NCI-H2029 (cell line): Measurements from ENCODE around the gene LRMDA.

Source experiments
- DNase-seq: peaks from one replicate; lab custom pipeline; 2025; lab: John Stamatoyannopoulos, UW

The LRMDA gene

DNA sequence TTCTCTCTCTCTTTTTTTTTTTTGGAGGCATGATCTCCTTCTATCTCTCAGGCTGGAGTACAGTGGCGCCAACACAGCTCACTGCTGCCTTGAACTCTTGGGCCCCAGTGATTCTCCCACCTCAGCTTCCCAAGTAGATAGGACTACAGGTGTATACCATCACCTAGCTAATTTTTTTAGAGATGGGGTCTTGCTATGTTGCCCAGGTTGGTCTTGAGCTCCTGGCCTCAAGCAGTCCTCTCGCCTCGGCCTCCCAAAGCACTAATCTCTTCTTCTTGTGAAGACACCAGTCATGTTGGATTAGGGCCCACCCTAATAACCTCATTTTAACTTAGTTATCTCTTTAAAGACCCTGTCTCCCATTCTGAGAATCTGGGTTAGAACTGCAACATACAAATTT lies 45.6 kb downstream of the LRMDA start:
- DNase-seq: no peak

DNA sequence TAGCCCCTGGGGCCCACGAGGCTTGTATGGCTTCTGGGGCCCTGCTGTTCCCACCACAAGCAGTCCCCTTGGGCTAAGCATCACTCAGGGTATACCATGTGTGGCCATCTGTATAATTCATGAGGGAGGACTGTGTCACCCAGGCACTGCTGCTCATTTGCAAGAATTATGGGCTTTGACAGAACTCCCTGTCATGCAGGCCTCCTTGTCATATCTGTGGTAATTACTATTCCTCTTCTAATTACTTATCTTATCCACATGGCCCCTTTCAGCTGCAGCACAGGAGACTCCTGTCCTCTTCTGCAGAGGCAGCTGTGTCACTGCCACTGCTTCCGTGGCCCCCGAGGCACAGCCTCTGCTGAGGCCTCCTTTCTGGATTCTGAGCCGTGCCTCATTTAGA lies 46.3 kb downstream of the LRMDA start:
- DNase-seq: no peak

DNA sequence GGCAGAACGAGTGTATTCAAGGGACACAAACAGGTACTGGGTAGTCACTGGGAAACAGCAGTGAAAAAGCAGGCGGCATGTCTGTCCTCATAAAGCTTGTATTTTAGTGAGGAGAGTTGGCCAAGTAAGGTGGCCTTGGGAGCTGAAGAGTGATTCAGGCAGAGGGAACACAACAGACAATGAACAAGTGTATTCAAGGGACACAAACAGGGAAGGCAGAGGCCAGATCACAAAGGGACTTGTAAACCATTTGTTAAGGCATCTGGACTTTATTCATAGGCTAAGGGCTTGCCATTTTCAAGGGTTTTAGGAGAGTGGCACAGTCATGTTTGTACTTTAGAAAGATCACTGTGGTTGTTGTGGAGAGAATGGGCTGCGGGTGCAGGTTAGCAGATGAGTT lies 49.0 kb downstream of the LRMDA start:
- no peak for DNase-seq

DNA sequence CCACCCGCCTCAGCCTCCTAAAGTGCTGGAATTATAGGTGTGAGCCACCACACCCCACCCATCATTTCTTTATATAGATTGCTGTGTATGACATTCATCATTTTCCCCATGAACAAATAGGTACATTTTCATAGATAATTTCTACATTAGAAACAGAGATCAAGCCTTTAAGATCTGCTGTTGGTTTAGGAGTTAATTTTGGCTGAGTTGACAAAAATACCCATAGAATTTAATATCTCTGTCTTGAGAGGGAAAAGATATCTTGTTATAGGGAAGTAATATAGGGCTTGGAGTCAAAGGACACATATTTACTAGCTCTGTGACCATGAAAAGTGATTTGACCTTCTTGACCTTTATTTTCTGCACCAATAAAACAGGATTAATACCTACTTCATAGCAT lies 51.8 kb downstream of the LRMDA start:
- DNase-seq: no peak

DNA sequence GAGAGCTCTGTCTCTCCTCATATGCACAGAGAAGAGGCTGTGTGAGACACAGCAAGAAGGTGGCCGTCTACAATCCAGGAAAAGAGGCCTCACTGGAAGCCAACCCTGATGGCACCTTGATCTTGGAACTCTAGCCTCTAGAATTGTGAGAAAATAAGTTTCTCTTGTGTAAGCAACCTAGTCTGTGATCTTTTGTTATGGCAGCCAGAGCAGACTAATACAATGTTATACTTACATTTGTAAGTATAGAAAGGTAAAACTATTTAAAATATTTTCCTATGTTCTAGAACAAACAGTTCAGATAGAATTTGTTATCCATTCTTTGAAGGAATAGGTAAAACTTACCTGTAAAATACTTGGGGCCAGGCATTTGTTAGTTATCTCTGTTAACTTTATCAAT lies 53.3 kb downstream of the LRMDA start:
- DNase-seq: no peak

DNA sequence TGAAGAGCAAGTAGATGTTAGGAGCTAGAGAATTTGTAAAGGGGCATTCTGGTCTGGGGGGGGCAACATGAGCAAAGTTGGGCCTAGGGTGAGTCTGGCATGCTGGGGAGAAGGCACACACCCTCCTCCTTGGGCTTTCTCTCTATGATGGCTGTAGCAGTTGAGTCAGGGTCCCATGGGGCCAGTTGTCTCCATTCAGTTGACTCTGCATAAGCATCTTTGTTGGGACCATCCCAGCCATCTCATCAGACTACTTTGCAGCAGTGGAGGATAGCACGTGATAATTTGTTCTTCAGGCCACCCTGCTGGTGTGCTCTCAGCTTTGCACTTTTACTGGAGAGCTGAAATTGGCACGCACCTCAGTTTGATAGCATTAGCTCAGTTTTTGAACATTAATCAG lies 55.2 kb downstream of the LRMDA start:
- no peak for DNase-seq

DNA sequence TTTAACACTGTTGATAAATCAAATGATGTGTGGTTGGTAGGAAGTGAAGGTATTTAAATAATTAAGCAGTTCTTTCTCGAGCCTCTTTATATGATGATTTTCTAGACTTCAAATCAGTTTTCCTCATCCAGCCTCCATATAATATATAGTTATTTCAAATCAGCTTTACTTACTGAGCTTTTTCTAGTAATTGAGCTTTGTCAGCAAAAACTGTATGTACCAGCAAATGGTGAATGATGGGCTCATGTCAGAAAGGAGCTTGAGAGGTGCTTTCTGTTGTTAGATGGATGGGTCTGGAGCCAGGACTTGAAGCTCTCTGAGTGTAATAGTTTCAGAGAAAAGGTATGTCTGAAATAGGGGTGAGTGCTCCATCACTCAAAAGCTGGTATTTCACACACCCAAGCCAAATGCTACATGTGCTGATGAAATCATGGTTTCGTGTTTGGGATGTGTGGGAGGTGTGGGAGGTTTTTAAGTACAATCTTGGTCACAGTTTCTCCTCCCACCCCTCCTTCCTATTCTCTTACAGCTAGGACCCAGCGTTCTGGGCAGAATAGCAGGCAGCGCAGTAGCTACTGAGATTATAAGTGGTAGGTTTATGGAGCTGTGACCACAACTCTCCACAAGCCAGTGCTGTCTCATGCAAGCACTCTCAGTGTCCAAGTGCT lies 55.8 kb downstream of the LRMDA start:
- no peak for DNase-seq

DNA sequence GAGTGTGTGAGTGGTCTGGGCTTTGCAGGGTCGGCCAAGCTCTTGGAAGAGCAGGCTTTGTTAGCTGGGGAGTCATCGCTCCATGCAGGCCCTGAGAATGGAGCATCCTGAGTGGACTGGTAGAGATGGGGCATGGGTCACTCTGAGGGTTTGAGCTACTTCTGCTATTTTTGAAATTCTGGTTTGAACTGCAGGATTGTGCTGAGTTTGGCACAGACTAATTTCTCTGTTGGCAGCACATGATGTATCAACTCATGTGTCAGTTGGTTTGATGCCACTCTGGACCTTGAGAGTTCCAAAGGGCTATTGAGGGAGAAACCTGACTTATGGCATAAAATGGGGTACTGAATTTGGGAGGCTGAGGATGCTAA lies 56.3 kb downstream of the LRMDA start:
- no peak for DNase-seq

DNA sequence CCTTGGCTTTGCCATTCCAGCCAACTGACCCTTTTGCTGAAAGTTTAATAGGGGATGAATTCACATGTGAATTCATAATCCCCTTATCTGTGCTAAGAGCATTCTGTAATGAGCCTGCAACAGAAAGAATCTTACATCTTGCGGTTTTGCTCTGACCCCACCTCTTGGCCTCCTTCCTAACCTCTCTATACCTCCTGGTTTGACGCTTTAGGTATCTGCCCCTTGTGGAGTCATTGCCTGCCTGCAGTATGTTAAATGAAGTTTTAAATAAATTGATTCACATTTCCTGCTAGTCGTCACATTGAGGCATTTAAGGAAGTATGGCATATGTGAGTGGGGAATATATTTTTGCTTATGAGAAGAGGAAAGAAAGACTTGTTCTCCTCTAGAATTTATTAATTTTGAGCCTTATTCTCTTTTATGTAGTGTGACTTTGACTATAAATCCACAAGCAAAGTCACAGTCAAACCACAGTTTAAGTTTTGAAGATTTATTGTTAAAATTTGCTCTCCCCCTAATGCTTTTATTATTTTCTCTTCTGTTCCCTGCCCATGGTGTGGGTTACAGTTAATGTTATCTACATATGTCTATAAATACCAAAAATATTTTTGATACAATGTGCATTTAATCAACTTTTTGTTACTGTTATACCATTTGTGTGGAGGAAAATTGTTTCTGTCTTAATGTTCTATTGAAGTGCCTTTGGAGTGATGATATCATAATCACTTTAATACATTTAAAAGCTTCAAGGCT lies 60.9 kb downstream of the LRMDA start:
- DNase-seq: no peak

DNA sequence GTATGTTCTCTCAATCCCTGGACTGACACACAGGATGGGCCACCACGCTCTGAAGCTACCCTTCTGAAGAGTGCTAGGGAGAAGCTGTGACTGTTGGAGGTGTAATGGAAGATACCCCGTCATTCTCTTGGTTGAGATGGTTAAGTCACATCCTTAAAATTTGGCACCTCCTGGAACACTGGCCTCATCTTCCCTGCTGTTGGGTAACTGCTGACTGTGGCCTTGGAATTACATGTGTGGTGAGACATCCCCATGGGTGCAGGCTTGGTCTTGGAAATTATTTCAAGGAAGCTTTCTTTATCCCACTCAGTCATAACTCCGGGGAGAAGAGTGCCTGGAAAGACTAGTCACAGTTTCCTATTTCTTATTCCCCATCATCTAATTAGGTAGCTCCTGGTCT lies 62.0 kb downstream of the LRMDA start:
- no peak for DNase-seq

DNA sequence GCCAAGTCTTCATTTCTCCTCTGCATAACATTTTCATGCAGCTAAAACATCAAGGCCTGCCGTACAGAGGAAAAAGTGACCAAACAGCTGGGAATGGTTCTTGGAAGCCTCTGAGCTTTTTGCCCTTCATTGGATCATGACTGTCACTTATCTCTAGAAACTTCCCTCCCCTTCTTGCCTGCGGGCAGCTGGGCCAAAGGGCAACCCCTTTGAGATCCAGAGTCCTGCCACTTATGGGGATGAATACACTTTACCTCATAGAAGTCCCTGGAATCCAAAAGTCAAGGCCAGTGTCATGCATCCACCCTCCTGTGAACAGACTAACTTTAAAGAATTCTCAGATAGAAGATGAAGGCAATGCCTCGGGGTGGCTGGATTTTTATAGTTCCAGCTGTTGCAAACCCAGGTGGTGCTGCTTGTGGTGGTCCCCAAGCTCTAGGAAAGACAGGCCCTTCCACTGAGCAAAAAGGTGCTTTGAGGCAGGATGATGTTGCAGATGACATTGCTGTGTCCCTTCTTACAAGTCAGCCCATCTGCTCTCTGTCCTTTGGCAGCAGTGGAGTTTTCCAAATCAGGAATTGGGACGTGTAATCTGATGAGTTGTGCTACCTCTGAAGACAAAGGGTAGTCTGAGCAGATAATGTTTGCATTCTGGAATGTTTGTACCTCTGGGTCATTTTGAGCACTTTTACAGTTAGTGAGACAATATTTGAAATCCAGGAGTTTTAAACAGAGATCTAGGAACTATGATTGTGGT lies 64.2 kb downstream of the LRMDA start:
- DNase-seq: no peak

DNA sequence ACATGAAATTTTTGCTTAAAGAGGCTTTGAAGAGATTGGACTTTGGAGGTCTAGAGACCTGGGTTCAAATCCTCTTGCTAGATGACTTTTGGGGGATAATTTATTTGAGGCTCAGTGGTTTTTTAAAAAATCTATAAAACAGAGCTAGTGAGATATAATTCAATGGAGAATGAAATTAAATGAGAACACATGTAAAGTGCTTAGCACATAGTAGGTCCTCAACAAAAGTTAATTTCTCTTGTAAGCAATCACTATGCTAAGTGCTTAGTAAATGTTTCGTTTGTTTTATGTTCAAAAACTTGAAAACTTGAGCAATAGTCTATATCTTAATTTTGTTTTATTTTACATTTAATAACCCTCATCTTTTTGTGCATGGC lies 64.8 kb downstream of the LRMDA start:
- no peak for DNase-seq

DNA sequence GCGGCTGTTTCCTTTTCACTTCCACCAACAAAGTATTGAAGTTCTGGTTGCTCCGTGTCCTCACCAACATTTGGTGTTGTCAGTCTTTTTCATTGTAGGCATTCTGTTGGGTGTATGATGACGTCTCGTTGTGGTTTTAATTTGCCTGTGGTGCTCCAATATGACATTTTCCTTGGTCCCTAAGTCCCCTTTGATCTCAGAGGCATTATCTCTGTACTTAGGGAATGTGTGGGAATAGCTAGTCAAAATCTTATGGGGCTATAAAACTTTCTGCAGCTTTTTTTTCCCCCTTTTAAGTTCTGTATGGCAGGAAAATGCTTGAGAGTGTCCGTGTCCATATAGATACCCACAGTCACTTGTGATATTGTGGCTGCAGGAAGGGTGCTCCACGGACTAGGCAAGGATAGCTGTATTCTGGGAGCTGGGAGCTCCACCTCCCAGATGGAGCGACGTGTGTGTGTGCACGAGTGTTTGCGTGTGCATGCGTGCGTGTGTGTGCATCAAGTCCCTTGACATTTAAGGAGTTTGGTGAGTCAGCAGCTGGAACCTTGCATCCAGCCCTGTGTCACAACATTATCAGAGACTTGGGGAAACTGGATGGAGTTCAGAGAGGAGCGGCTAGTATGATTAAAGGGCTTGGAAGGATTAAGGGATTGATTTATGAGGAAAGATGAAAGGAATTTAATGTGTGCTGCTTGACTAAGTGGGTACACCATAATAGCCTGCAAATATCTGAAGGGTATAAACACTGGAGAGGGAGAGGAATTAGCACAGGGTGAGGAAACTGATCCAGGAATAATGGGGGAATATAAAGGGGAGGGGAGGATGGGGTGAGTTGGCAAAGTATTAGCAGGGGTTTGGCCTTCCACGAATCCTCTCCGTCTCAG lies 66.8 kb downstream of the LRMDA start:
- no peak for DNase-seq

DNA sequence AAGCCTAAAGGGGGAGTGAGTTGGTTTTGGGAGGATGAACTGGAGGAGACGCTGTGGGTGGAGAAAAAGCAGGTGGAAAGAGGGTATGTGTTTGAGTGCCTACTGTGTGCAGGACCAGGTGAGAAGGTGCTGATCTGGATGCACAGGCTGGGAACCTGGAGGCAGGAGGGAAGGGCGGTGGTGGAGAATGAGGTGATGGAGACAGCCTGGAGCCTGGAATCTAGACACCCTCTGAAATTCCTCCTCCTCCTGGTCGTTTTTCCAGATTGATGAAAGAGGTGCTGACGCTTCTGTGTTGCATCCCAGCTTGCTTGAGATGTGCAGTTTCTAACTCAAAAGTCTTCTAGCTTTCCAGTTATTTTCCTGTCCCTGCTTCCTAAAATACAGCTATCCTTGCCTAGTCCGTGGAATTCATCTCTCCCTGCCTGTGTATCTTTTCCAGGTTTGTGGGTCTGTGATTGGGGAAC lies 67.5 kb downstream of the LRMDA start:
- no peak for DNase-seq

DNA sequence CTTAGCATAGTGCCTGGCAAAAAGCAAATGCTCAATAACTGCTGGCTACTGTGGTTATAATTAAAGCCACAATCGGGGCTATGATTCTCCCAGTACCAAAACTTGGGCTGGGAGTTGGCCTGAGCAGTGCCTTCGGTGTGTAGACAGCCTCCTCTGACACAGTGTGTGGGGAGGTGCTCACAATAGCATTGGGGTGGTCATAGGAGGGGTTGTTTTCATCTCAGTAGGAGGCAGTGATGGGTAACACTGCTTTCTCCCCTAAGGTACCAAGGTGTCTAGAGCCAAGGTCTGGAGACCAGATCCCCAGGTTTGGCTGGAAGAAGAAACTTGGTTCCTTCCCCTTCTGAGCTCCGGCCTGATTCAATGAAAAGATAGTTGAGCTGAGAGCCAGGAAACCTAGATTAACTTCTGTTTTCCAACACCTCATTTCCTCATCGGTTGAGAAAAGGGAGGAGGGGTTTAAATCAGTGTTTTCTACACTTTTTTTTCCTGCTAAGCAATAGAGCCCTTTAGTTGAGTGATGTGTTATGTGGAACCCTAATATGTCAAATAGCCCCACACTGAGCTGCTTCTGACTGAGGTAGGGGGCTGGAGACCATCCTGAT lies 68.2 kb downstream of the LRMDA start:
- no peak for DNase-seq

DNA sequence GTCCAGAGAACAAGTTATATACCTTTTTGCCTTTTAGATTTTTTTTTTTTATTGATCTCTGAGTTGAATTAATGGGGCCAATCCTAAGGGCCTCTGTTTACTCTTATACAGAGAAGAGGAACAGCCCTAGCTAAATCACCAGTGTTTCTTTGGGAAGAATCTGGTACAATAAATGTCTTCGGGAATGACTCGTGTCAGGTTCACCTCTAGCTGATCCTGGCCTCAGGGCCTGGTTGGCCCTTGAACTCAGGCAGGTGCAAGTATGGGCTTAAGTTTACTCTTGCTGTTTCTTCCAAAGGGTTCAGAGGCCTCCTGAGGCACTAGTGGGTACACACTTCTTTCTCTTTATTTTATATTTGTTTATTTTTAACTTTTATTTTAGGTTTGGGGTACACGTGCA lies 71.0 kb downstream of the LRMDA start:
- no peak for DNase-seq

DNA sequence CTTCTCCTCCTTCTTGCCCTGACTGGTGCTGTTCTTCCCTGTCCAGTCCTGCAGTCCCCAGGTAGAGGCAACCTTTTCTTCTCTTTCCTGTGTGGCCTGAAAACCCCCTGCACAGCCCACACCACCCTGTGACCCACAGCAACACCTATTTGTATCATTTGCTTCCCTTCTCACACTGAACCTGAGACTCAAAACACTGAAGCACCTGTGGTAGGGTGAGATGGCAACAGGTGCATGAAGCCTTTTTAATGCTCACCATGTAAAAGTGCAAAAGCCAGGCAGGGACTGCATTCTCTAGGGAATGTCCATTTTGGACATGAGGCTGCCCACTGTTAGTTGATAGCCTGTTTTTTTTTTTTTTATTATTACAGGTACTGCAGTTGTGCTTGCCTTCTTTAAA lies 71.4 kb downstream of the LRMDA start:
- no peak for DNase-seq

DNA sequence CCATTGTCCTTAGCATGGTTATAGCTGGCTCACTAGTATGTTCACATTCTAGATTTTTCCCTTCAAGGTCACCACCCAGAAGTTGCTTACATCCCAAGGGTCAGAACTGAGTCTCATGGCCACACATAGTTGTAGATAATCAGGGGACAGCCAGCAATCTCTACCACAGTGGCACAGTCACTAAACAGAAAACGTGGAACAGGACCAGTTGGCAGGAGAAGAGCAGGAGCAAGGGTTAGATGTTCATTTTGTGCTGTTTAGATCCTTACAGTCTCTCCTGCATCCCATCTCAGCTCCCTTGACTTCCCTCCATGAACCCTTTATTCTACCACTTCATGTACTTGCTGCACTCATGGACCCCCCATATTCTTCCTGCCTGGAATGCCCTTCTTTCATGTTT lies 73.9 kb downstream of the LRMDA start:
- no peak for DNase-seq

DNA sequence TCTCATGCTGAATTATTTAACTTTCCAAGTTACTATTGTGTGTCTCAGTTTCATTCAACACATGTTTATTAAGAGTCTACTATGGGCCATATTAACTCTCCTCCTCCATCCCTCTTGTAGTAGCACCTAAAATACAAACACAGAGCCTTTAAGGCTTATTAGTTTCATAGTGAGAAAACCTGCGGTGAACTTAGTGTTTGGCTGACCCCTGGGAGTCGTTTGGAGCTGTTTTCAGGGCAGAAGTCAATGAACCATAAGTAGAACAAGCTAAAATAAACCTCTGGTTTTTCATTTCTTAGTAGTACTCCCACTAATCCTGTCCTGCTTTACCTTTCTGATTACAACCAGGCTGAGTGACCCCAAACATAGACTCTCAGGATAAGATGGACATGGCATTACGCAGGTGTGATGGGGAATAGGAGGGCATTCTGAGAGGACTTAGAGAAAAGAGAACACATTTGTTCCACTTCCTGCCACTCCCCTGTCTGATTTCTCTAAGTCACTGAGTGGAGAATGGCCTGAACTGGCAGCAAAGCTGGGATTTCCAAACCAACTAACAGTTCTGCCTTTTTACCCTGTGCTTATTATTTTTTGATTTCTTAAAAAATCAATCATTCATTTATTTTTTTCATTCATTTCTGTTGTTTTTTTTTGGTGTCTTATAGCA lies 74.5 kb downstream of the LRMDA start:
- DNase-seq: no peak

DNA sequence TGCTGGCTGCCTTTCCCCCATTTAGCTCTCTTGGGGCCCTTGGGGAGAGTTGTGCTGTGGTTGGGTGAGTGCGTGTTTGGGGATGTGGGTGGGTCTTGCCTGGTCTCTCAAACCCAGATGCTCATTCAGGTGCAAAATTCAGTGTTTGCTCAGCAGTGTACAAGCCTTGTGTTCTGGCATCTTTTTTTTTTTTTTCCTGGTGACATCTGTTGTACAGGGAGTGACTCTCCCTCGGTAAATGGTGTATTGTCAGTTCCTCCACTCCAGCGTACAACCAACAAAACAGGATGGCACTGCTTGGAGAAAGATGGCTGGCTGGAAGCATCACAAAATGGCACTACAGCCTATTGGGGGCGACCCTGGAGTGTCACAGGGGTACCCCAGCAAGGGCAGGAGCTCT lies 75.5 kb downstream of the LRMDA start:
- no peak for DNase-seq

DNA sequence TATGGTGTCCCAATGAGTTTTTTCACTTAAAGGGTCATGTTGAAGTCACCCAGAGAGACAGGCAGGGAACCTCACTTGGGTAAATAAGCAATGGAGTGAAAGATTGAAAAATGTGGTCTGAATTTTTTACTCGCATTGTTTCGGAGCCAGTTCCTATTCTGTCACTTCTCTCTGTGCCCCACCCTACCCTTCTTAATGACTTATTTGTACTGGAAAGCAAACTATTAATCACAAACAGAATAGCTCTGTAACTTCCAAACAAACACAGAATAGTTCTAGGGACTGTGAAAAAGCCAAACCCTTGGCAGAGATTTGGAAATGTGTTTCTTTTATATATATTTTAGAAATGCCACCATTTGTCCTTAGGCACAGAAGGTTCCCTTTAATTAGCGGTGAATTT lies 76.0 kb downstream of the LRMDA start:
- DNase-seq: no peak
